Kidney (tissue), 14 donors: ENCODE results near the gene TRPM2. TPM values are rescaled to one million over a fixed set of nuclear protein-coding genes. Genes with fewer than 3 reads are reported as not detected.
A peak's percentile ranks its signal among the peaks of the same experiment; 100 is the strongest.

ENCODE experiments used
- DNase-seq, 5 donors: peaks; one replicate each; pipeline ENCODE4 v3.0.0-alpha.2; 2013 to 2020
- FAIRE-seq: peaks from 2 replicates; lab custom pipeline; 2012; peaks lifted over from hg19 to GRCh38; lab: Jason Lieb, UNC
- H3K27ac ChIP-seq, 2 donors: one replicate each; pipeline ENCODE4 v1.7.0; 2013; ENCODE audit warnings: low read depth in 2 of 2, low read length in 2 of 2, inconsistent platforms in 1 of 2
- H3K27me3 ChIP-seq: one replicate; pipeline ENCODE4 v1.7.1; 2013; ENCODE audit warnings: low read length, inconsistent platforms; ENCODE audit not compliant: control insufficient read depth, insufficient read depth
- H3K36me3 ChIP-seq, 3 donors: one replicate each; pipeline versions ENCODE4 v1.7.0 to v1.7.1; 2013; ENCODE audit warnings: low read length in 3 of 3, control low read depth in 1 of 3, inconsistent platforms in 1 of 3; ENCODE audit not compliant: insufficient read depth in 3 of 3, control insufficient read depth in 2 of 3
- H3K4me1 ChIP-seq, 3 donors: one replicate each; pipeline versions ENCODE4 v1.7.0 to v1.7.1; 2013; ENCODE audit warnings: low read length in 3 of 3, inconsistent platforms in 1 of 3, low read depth in 1 of 3; ENCODE audit not compliant: control insufficient read depth in 2 of 3, insufficient read depth in 2 of 3
- H3K4me3 ChIP-seq, 3 donors: one replicate each; pipeline versions ENCODE4 v1.7.0 to v1.8.1; 2013; ENCODE audit warnings: low read length in 3 of 3, control low read depth in 1 of 3, inconsistent platforms in 1 of 3
- H3K9ac ChIP-seq, 3 donors: one replicate each; pipeline versions ENCODE4 v1.7.0 to v1.7.1; 2013; ENCODE audit warnings: low read length in 3 of 3, control low read depth in 1 of 3, inconsistent platforms in 1 of 3
- H3K9me3 ChIP-seq, 3 donors: one replicate each; pipeline versions ENCODE4 v1.7.0 to v1.7.1; 2013; ENCODE audit warnings: low read length in 3 of 3, control low read depth in 1 of 3, inconsistent platforms in 1 of 3; ENCODE audit not compliant: control insufficient read depth in 2 of 3, insufficient read depth in 1 of 3
- CTCF ChIP-seq: IDR thresholded peaks from 3 replicates; pipeline ENCODE4 v1.5.1; 2012; ENCODE audit warnings: mild to moderate bottlenecking, moderate library complexity, borderline replicate concordance; ENCODE audit not compliant: insufficient read depth; ENCODE audit errors: extremely low read depth
- intact Hi-C: fragments of 100-400 bp; cut with DNase I; formaldehyde crosslinking; loops from one replicate; pipeline ENCODE4 v1.11.1; 2022
- polyA plus RNA-seq: library from polyadenylated mRNA; stranded (reverse); fragments of 350-450 nt; fragmentation: Illumina TruSeq; extraction: RNeasy Lipid Tissue Mini Kit (QIAGEN cat#74804); gene quantifications from one replicate; pipeline ENCODE4 v1.2.3, GENCODE V29; 2014; ENCODE audit warnings: low read depth, low replicate concordance; ENCODE audit not compliant: insufficient read depth
- total RNA-seq: library from RNA; stranded (reverse); fragmentation: NEBNext Ultra II Directional; extraction: Animal tissue kit (Norgen Biotek cat#: 25700); gene quantifications from one replicate; pipeline ENCODE4 v1.2.1, GENCODE V29; 2021
- donor health status: control.
- donor health status: control.
- donor health status: control.
- donor health status: control.
- donor health status: control.
- donor health status: DM: yes; HTN: yes; CAD: no.
- donor health status: Normal renal cell carcinoma (clear cell type).

TRPM2 gene
- total and polyA plus RNA-seq, 2 donors from 2014 or later: 2.0 to 11.5 TPM

GRCh38 chr21:44372616-44373015, 19.2 kb downstream of the TRPM2 start:
- Histone ChIP-seq H3K9me3 (no peaks in the 10 kb centered on the region), H3K9ac (no peak overlapping the region), H3K27me3 (no peaks in the 10 kb centered on the region), H3K4me1 (peaks cover 0 to 3% (median 0%) of the 10 kb centered on the region in 3 donors), H3K4me3 (no peak overlapping the region), H3K27ac (no peak overlapping the region), H3K36me3 (no peaks in the 10 kb centered on the region)
- TF ChIP-seq CTCF: no peak
- DNase-seq (peak in 1 of 5 donors; percentile 14), FAIRE-seq (no peak)
- intact Hi-C loops: no loop called here

- FAIRE-seq (no peak), DNase-seq (peak in 1 of 5 donors; percentile 34)
- no peak for TF ChIP-seq CTCF
- H3K36me3 ChIP-seq: no peaks in the 10 kb centered on the region
- H3K27me3 ChIP-seq: no peaks in the 10 kb centered on the region
- intact Hi-C loops: no loop called here
- H3K9me3 ChIP-seq: no peaks in the 10 kb centered on the region
- peaks cover 0 to 3% (median 0%) of the 10 kb centered on the region in 3 donors for H3K4me1 ChIP-seq
- no peak overlapping the region for H3K27ac ChIP-seq
- no peak overlapping the region for H3K9ac ChIP-seq
- H3K4me3 ChIP-seq: no peak overlapping the region
These were observed 21.3 kb downstream of the TRPM2 start for GRCh38 chr21:44374601-44375280.

DNA sequence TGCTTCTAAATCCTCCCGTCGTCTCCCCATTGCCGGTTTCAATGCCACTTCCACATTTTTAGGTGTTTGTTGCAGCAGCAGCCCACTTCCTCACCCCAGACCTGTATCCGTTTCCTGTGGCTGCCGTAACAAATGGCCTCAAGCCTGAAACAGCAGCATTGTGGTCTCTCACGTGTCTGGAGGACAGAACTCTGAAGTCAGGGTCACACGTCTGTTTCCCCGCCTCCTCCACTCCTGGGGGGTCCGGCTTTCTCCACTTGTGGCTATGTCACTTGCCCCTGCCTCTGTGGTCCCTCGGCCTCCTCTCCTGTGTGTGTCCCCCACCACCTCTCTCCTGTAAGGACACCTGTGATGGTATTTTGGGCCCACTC, 21.8 kb downstream of the TRPM2 start:
- Histone ChIP-seq H3K4me1 (peaks cover 0 to 3% (median 0%) of the 10 kb centered on the region in 3 donors), H3K27ac (no peak overlapping the region), H3K9me3 (no peaks in the 10 kb centered on the region), H3K36me3 (no peaks in the 10 kb centered on the region), H3K27me3 (no peaks in the 10 kb centered on the region), H3K4me3 (no peak overlapping the region), H3K9ac (no peak overlapping the region)
- no peak for TF ChIP-seq CTCF
- FAIRE-seq (no peak), DNase-seq (peak in 1 of 5 donors; percentile 69)
- intact Hi-C loops: no loop called here
